ENCODE measurements around the gene UROC1. TPM values are rescaled to one million over a fixed set of nuclear protein-coding genes. Genes with fewer than 3 reads are reported as not detected.

Gene UROC1
- total and polyA plus RNA-seq, 2 of the 13 experiments (the other 11 are each of a cell fraction or from before 2014, with no cell fraction given), result 0.71 to 1.3 TPM

DNA sequence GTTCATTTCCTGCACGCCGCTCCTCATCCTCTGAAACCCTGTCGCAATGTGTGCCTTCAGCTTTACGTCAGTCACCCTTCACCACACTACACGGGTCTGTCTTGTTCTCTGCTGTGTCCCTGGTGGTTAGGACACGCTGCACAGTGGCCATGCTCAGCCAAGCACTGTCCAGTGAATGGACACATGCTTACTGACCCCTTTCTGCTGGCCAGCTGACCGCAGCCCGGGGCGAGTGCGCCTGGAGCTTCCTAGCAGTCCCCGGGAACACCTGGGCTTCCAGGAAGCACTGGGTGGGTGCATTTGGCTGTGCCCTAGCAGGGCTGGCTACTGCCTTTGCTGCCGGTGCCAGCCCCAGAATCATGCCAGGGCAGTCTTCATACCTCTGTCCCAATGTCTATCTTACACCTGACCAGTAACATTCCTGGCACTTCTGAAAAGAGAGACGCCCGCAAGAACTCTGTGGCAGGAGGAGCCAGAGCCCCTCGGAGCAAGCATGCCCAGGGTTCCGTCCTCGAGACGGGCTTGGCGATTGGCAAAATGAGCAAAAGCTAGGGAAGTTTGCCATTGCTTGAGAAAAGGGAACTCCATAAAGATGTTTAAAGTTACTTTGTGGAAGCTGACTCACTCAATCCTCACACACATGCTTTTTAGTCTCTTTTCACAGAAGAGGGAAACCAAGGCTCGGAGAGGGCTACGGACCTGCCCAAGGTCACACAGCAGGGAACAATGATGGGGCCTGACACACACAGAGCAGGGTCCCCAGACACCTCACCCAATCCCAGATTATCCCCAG is 26.2 kb downstream of the UROC1 start (continued):
- TF ChIP-seq ZNF317 (CRISPR knock-in tag; IDR thresholded peaks at IDR 0.05), result no peak
- TF ChIP-seq, protein P1, sequence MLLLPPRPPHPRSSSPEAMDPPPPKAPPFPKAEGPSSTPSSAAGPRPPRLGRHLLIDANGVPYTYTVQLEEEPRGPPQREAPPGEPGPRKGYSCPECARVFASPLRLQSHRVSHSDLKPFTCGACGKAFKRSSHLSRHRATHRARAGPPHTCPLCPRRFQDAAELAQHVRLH (CRISPR knock-in tag; IDR thresholded peaks at IDR 0.05; ENCODE audit: borderline replicate concordance, low read depth), result no peak
- TF ChIP-seq ZNF562 (CRISPR knock-in tag; IDR thresholded peaks at IDR 0.05; ENCODE audit: borderline replicate concordance), result no peak
- TF ChIP-seq ZNF737 (CRISPR knock-in tag; IDR thresholded peaks at IDR 0.05; ENCODE audit: borderline replicate concordance), result no peak
- no peak for TF ChIP-seq SMC3 (IDR thresholded peaks at IDR 0.05; ENCODE audit: low read length)
- TF ChIP-seq ZNF569 (CRISPR knock-in tag; IDR thresholded peaks at IDR 0.05; ENCODE audit: borderline replicate concordance), result no peak

DNA sequence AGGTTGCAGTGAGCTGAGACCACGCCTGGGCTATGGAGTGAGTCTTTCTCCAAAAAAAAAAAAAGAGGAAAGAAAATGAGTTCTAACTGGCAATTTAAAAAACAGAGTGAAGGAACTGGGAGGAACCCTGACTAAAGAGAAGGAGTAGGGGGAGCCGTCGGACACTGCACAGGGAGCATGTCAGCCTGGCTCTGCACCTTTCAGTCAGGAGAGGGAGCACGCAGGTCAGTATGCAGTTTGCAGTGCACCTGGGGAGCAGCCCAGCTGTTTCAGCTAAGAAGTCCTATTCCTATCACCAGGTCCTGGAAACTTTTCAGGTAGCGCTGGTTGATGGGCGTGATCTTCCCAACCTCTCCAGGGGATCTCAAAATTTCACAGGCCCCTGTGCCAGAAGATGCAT is 27.0 kb downstream of the UROC1 start:
- intact Hi-C loops (cut with micrococcal nuclease; ENCODE audit: unreplicated experiment) (loop anchor here (1.0 to 10.0 kb wide), 2 partner anchors 8 to 64 kb away; partner anchors contain the start of gene C3orf22), in situ Hi-C loops (cut with HindIII; ENCODE audit: extremely low pct_ligation_motif_present, low pct_unique_long_range_greater_than_20kb) (no loop called here)
- Histone ChIP-seq H3K4me1 (ENCODE audit: insufficient read depth, low read length) (peaks cover 37% of the 10 kb centered on the region), H4K20me1 (ENCODE audit: insufficient read depth, low read length) (no peaks in the 10 kb centered on the region), H3K27me3 (ENCODE audit: control insufficient read depth in 1 of 2, insufficient read depth in 2 of 2, low read length in 2 of 2) (no peaks in the 10 kb centered on the region; a peak in 1 of 5 replicates), H3K36me3 (replicated peaks in 1 of 2; ENCODE audit: control insufficient read depth in 1 of 2, insufficient read depth in 2 of 2, low read length in 2 of 2) (no peaks in the 10 kb centered on the region), H3K9ac (ENCODE audit: insufficient read depth, low read depth, low read length) (no peak overlapping the region), H2AFZ (ENCODE audit: low read length) (no peak overlapping the region), H3K9me3 (ENCODE audit: low read length) (no peaks in the 10 kb centered on the region), H3K4me2 (ENCODE audit: low read depth, low read length) (0 out of 2 replicates have a peak overlapping the region, but pooled peaks have one; percentile 1), H3K79me2 (ENCODE audit: insufficient read depth, low read length) (no peaks in the 10 kb centered on the region), H3K27ac (ENCODE audit: extremely low read length, insufficient read depth, low read length) (no peak overlapping the region), H3K4me3 (replicated peaks in 1 of 3; ENCODE audit: insufficient read depth in 1 of 3, low read depth in 2 of 3, low read length in 3 of 3) (no peak overlapping the region)
- ChIA-PET POLR2A (interaction anchor here (0.7 to 1.2 kb wide), 4 partner anchors 8 to 32 kb away, joined by 3 to 4 read pairs (median 4); partner anchors contain the start of gene ZXDC), CTCF (ENCODE audit: low intra/inter-chr PET ratio, low total read pairs) (interaction anchor here (0.7 kb wide), 1 partner anchor 32 kb away, joined by 3 read pairs; no protein-coding TSS in a partner anchor)
- no TSS peak for BruUV-seq (replicated peaks)
- 12% methylated on average over 4 of the region's 6 CpGs for WGBS (ENCODE audit: low lambda C conversion rate)
- peak; percentile 78 for ATAC-seq
- FAIRE-seq, result peak; percentile 63
- DNase-seq (ENCODE audit: low spot score), result peak; percentile 35
- no peak for TF ChIP-seq SALL2 (CRISPR knock-in tag; IDR thresholded peaks at IDR 0.05)
- peak; percentile 29 for TF ChIP-seq SMC3 (IDR thresholded peaks at IDR 0.05; ENCODE audit: low read length)
- peak; percentile 61 for TF ChIP-seq RAD21 (CRISPR knock-in tag; IDR thresholded peaks at IDR 0.05)
- TF ChIP-seq ZNF263 (CRISPR knock-in tag; IDR thresholded peaks at IDR 0.05), result peak; percentile 47; the same call in 1 of the 2 replicates
- TF ChIP-seq SRY (CRISPR knock-in tag; IDR thresholded peaks at IDR 0.05), result no peak
- TF ChIP-seq, protein P2, sequence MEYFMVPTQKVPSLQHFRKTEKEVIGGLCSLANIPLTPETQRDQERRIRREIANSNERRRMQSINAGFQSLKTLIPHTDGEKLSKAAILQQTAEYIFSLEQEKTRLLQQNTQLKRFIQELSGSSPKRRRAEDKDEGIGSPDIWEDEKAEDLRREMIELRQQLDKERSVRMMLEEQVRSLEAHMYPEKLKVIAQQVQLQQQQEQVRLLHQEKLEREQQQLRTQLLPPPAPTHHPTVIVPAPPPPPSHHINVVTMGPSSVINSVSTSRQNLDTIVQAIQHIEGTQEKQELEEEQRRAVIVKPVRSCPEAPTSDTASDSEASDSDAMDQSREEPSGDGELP (IDR thresholded peaks at IDR 0.05; ENCODE audit: borderline replicate concordance, low read depth), result peak; percentile 60; the same call in 1 of the 2 replicates
- TF ChIP-seq ZNF33A (CRISPR knock-in tag; IDR thresholded peaks at IDR 0.05; ENCODE audit: borderline replicate concordance), result no peak
- TF ChIP-seq, protein P3, sequence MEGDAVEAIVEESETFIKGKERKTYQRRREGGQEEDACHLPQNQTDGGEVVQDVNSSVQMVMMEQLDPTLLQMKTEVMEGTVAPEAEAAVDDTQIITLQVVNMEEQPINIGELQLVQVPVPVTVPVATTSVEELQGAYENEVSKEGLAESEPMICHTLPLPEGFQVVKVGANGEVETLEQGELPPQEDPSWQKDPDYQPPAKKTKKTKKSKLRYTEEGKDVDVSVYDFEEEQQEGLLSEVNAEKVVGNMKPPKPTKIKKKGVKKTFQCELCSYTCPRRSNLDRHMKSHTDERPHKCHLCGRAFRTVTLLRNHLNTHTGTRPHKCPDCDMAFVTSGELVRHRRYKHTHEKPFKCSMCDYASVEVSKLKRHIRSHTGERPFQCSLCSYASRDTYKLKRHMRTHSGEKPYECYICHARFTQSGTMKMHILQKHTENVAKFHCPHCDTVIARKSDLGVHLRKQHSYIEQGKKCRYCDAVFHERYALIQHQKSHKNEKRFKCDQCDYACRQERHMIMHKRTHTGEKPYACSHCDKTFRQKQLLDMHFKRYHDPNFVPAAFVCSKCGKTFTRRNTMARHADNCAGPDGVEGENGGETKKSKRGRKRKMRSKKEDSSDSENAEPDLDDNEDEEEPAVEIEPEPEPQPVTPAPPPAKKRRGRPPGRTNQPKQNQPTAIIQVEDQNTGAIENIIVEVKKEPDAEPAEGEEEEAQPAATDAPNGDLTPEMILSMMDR (CRISPR knock-in tag; IDR thresholded peaks at IDR 0.05), result peak; percentile 70
- TF ChIP-seq ZNF850 (CRISPR knock-in tag; conservative IDR thresholded peaks at IDR 0.05), result no peak
- TF ChIP-seq, protein P4, sequence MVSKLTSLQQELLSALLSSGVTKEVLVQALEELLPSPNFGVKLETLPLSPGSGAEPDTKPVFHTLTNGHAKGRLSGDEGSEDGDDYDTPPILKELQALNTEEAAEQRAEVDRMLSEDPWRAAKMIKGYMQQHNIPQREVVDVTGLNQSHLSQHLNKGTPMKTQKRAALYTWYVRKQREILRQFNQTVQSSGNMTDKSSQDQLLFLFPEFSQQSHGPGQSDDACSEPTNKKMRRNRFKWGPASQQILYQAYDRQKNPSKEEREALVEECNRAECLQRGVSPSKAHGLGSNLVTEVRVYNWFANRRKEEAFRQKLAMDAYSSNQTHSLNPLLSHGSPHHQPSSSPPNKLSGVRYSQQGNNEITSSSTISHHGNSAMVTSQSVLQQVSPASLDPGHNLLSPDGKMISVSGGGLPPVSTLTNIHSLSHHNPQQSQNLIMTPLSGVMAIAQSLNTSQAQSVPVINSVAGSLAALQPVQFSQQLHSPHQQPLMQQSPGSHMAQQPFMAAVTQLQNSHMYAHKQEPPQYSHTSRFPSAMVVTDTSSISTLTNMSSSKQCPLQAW (CRISPR knock-in tag; IDR thresholded peaks at IDR 0.05), result no peak
- TF ChIP-seq STAG1 (CRISPR knock-in tag; IDR thresholded peaks at IDR 0.05), result peak; percentile 65
- peak; percentile 39 for TF ChIP-seq TEAD3 (CRISPR knock-in tag; optimal IDR thresholded peaks at IDR 0.05; ENCODE audit: borderline replicate concordance)
- no peak for TF ChIP-seq YEATS2 (CRISPR knock-in tag; IDR thresholded peaks at IDR 0.05; ENCODE audit: borderline replicate concordance)
